Right atrium auricular region (tissue), 2 donors: Measurements from ENCODE around the gene ACAT2. TPM values are rescaled to one million over a fixed set of nuclear protein-coding genes. Genes with fewer than 3 reads are reported as not detected.
"Not testable (repeated sequence)": the region's sequence is repeated elsewhere in the genome, so short reads cannot be mapped to it uniquely, and the experiment has no call there.

Source experiments
- DNase-seq: peaks from one replicate; pipeline ENCODE4 v3.0.0-alpha.2; 2019; ENCODE audit warnings: low spot score
- H3K27ac ChIP-seq, 2 donors: fragments of 200-600 bp; sonication (generic); 1 replicate in 1 of 2; 2 replicates in 1 of 2; pipeline ENCODE4 v1.5.1; 2016 to 2019
- H3K27me3 ChIP-seq, 2 donors: fragments of 200-600 bp; sonication (generic); one replicate each; pipeline versions ENCODE4 v1.5.1 to v1.6.0; 2017 to 2019
- H3K36me3 ChIP-seq: fragments of 200-600 bp; sonication (generic); one replicate; pipeline ENCODE4 v1.5.1; 2016
- H3K4me1 ChIP-seq, 2 donors: fragments of 200-600 bp; sonication (generic); one replicate each; pipeline versions ENCODE4 v1.5.1 to v1.6.0; 2017 to 2019
- H3K4me3 ChIP-seq, 2 donors: fragments of 200-600 bp; sonication (generic); 1 replicate in 1 of 2; 2 replicates in 1 of 2; pipeline ENCODE4 v1.5.1; 2017 to 2019; ENCODE audit warnings: mild to moderate bottlenecking in 1 of 2, moderate library complexity in 1 of 2
- H3K9me3 ChIP-seq, 2 donors: fragments of 200-600 bp; sonication (generic); one replicate each; pipeline ENCODE4 v1.5.1; 2019
- total RNA-seq, 2 donors: library from RNA; depleted of rRNA; stranded (reverse); fragments of >200 nt; gene quantifications; one replicate each; pipeline ENCODE4 v1.1.0, GENCODE V29; 2016
- TF ChIP-seq, protein P1 (sequence below), 2 donors: fragments of 200-600 bp; sonication (generic); IDR thresholded peaks; one replicate each; pipeline ENCODE4 v1.5.1; 2019; ENCODE audit warnings: antibody characterized with exemption in 2 of 2

Gene ACAT2
- total RNA-seq, 2 donors from 2014 or later = 1.5 to 1.6 TPM

DNA sequence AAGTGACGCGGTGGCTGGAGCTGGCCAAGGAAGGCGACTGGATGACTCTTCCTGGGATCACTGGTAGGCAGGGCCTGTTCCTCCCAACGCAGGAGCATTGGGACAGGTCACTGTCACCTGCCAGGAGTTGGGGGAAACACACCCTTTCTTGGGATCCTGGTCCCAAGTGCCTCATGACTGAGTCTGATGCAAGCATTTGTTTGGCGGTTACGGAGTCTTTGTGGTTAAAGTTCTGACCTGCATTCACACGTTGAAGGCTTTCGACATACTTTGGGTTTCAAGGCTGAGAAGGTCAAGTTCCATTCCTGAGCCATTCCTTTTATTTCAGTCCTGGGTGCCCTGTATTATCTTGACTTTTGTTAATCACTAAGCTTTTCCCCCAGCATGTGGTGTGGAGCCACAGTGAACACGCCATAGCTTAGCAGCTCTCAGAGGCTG lies 44.2 kb downstream of the ACAT2 start:
- Histone ChIP-seq H3K27ac (no peak overlapping the region), H3K4me3 (no peak overlapping the region), H3K9me3 (no peaks in the 10 kb centered on the region), H3K4me1 (no peaks in the 10 kb centered on the region), H3K36me3 (no peaks in the 10 kb centered on the region), H3K27me3 (no peaks in the 10 kb centered on the region)
- TF ChIP-seq, protein P1, sequence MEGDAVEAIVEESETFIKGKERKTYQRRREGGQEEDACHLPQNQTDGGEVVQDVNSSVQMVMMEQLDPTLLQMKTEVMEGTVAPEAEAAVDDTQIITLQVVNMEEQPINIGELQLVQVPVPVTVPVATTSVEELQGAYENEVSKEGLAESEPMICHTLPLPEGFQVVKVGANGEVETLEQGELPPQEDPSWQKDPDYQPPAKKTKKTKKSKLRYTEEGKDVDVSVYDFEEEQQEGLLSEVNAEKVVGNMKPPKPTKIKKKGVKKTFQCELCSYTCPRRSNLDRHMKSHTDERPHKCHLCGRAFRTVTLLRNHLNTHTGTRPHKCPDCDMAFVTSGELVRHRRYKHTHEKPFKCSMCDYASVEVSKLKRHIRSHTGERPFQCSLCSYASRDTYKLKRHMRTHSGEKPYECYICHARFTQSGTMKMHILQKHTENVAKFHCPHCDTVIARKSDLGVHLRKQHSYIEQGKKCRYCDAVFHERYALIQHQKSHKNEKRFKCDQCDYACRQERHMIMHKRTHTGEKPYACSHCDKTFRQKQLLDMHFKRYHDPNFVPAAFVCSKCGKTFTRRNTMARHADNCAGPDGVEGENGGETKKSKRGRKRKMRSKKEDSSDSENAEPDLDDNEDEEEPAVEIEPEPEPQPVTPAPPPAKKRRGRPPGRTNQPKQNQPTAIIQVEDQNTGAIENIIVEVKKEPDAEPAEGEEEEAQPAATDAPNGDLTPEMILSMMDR (IDR thresholded peaks at IDR 0.05) = no peak
- DNase-seq = no peak

DNA sequence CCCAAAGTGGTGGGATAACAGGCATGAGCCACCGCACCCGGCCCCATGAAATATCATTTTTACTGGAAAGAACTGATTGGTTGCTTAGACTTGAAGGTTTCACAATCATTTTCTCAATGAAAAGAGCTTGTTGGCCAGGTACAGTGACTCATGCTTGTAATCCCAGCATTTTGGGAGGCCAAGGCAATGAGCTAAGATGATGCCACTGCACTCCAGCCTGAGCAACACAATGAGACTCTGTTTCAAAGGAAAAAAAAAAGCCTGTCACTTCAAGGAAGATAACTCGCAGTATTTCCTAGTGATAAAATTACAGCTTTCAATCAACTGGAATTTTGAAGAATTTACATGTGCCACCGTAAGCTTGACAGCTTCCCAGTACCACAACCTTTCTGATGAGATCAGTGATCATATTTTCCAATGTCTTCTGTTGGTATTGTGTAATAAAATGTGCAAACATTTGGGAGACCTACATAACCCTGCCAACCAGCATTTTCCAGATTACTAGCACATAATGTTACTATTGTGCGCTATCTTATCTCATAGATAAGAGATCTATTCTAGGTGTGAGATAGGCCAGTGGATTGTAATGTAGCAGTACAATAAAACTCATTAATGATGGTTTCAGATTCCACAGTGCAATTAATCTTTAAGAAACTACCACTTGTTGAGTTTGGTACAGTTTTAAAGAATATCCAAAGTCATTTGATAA lies 45.5 kb downstream of the ACAT2 start:
- no peaks in the 10 kb centered on the region for H3K4me1 ChIP-seq
- H3K27me3 ChIP-seq = no peaks in the 10 kb centered on the region
- no peaks in the 10 kb centered on the region for H3K9me3 ChIP-seq
- no peak overlapping the region for H3K4me3 ChIP-seq
- TF ChIP-seq, protein P1 (IDR thresholded peaks at IDR 0.05) = no peak
- DNase-seq = no peak
- H3K36me3 ChIP-seq = no peaks in the 10 kb centered on the region
- no peak overlapping the region for H3K27ac ChIP-seq

DNA sequence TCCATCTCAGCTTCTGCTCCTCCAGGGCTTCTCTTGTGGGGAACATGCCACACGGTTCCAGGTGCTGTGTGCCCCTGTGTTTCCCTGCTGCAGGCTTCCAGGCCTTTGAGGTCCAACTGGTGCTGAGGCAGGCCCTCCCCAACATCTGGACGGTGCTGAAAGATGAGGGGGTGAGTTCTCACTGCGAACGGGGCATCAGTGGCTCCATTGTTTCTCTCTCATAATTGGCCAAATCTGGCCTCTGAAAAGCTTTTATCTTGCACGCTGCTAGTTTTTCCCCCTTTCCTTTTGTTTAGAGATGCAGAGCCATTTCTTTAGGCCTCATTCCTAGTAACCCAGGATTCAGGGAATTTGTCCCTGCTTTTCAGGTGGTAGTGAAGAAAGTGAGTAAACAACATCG lies 46.8 kb downstream of the ACAT2 start:
- TF ChIP-seq, protein P1 (IDR thresholded peaks at IDR 0.05) = no peak
- Histone ChIP-seq H3K9me3 (no peaks in the 10 kb centered on the region), H3K4me3 (no peak overlapping the region), H3K36me3 (no peaks in the 10 kb centered on the region), H3K4me1 (no peaks in the 10 kb centered on the region), H3K27ac (no peak overlapping the region), H3K27me3 (no peaks in the 10 kb centered on the region)
- no peak for DNase-seq

DNA sequence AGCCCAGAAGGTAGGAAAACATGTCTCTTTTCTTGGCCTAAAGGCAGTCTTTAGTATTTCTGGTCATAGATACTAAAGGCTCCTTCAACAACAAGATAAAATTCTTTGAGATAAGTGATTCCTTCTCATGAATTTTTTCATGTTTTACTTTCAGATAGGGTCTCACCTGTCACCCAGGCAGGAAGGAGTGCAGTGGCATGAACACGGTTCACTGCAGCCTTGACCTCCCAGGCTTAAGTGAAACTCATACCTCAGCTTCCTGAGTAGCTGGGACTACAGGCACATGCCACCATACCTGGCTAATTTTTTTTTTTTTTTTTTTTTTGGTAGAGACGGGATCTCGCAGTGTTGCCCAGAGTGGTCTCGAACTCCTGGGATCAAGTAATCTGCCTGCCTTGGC lies 47.3 kb downstream of the ACAT2 start:
- Histone ChIP-seq H3K9me3 (no peaks in the 10 kb centered on the region), H3K27ac (no peak overlapping the region), H3K27me3 (no peaks in the 10 kb centered on the region), H3K4me1 (no peaks in the 10 kb centered on the region), H3K4me3 (no peak overlapping the region), H3K36me3 (no peaks in the 10 kb centered on the region)
- TF ChIP-seq, protein P1 (IDR thresholded peaks at IDR 0.05) = no peak
- DNase-seq = peak; percentile 0

DNA sequence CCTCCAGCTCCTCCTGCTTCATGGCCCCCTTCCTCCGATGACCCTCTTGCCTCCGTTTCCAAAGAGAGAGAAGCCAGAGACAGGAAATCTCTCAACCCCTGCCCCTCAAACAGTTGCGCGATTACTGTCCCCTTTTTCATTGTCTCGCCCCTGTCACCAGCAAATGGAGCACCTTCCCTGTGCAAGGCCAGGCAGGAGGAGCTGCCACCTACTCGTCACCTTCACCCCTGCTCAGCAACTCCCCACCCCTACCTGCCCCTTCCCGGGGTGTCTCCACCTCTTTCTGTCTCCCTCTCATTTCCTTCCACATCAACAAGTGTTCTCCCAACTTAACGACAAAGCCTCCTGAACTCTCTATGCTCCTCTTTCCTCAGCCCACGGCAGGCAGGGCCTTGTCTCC lies 51.9 kb downstream of the ACAT2 start:
- Histone ChIP-seq H3K9me3 (no peaks in the 10 kb centered on the region), H3K4me3 (no peak overlapping the region), H3K27ac (no peak overlapping the region), H3K36me3 (no peaks in the 10 kb centered on the region), H3K27me3 (no peaks in the 10 kb centered on the region), H3K4me1 (no peaks in the 10 kb centered on the region)
- DNase-seq = no peak
- TF ChIP-seq, protein P1 (IDR thresholded peaks at IDR 0.05) = no peak

DNA sequence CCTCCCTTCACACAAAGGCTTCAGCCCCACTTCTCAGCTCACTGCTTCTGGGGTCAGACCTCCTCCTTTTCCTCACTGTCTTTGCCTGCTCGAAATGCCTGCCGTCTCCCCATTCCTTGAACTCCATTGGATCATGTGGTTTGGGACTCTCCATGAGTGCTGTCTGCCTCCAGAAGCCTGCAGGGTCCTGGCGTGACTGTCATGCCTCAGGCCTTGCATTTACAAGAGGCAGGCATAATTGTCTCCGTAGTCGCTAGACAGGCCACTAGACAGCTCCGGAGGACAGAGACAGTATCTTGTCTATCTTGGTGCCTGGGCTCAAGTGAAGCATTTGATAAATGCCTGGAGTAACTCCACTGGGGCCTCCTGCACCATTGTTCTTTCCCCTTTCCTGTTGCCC lies 53.6 kb downstream of the ACAT2 start:
- H3K4me1 ChIP-seq = no peaks in the 10 kb centered on the region
- TF ChIP-seq, protein P1 (IDR thresholded peaks at IDR 0.05) = no peak
- H3K27ac ChIP-seq = no peak overlapping the region
- no peaks in the 10 kb centered on the region for H3K27me3 ChIP-seq
- H3K9me3 ChIP-seq = no peaks in the 10 kb centered on the region
- H3K36me3 ChIP-seq = no peaks in the 10 kb centered on the region
- no peak overlapping the region for H3K4me3 ChIP-seq
- DNase-seq = no peak

DNA sequence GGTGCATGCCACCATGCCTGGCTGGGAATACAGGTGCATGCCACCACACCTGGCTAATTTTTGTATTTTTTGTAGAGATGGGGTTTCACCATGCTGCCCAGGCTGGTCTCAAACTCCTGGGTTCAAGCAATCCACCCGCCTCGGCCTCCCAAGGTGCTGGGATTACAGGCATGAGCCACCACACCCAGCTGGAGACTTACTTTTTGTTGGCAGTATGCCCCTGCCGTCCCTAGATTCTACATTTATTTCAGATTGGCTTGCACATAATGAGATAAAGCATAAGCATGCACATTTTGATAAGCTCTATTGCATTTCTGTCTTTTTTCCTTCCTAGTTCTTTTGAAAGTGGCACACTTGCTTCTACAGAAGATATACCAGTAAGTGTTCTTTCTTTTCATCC lies 54.9 kb downstream of the ACAT2 start:
- not testable (repeated sequence) for H3K4me1 ChIP-seq, DNase-seq, H3K4me3 ChIP-seq, H3K27me3 ChIP-seq, H3K9me3 ChIP-seq, H3K27ac ChIP-seq, H3K36me3 ChIP-seq
